K562 (cell line): Measurements from ENCODE around the gene ATXN10.

Source experiments
- ATF2 ChIP-seq: sonication (generic); formaldehyde crosslinking; IDR thresholded peaks from 2 replicates; pipeline ENCODE4 v1.8.1; 2022; ENCODE audit warnings: missing genetic modification reagents
- CREB1 ChIP-seq, 2 experiments: sonication (generic) in 1 of 2; formaldehyde crosslinking in 1 of 2; IDR thresholded peaks; 2 replicates each; pipeline versions ENCODE4 v1.6.1 to v1.8.0; 2012 to 2022; ENCODE audit warnings: inconsistent platforms in 1 of 2, mild to moderate bottlenecking in 1 of 2, missing genetic modification reagents in 1 of 2, moderate library complexity in 1 of 2
- CTCF ChIP-seq, 3 experiments: IDR thresholded peaks in 2 of 3; conservative IDR thresholded peaks in 1 of 3; 2 replicates each; pipeline ENCODE4 v1.5.1; 2011 to 2012; ENCODE audit warnings: low read length in 3 of 3, mild to moderate bottlenecking in 3 of 3, control low read depth in 2 of 3, improper control_type of control experiment in 1 of 3, inconsistent platforms in 1 of 3, low read depth in 1 of 3, mixed read lengths in 1 of 3, moderate library complexity in 1 of 3; ENCODE audit not compliant: insufficient read depth in 2 of 3
- E2F4 ChIP-seq: sonication (generic); formaldehyde crosslinking; IDR thresholded peaks from 2 replicates; pipeline ENCODE4 v1.8.0; 2022; ENCODE audit warnings: mild to moderate bottlenecking, low read depth, missing genetic modification reagents
- ELF1 ChIP-seq: fragments of 200-800 bp; sonication (Bioruptor generic); IDR thresholded peaks from 2 replicates; pipeline ENCODE4 v1.6.1; 2016; ENCODE audit warnings: missing genetic modification characterization, missing compliant biosample characterization
- EZH2 ChIP-seq: IDR thresholded peaks from 2 replicates; pipeline ENCODE4 v1.6.1; 2012; ENCODE audit warnings: low read depth, mild to moderate bottlenecking, inconsistent platforms, low read length, borderline replicate concordance
- MYNN ChIP-seq, 2 experiments: sonication (generic); formaldehyde crosslinking in 1 of 2; IDR thresholded peaks; 2 replicates each; pipeline versions ENCODE4 v1.5.0 to v1.6.1; 2016 to 2020; ENCODE audit warnings: antibody characterized with exemption in 1 of 2, missing genetic modification reagents in 1 of 2
- NONO ChIP-seq, 2 experiments: fragments of 200-400 bp in 1 of 2; fragments of 450-650 bp in 1 of 2; formaldehyde crosslinking in 1 of 2; IDR thresholded peaks; 2 replicates each; pipeline ENCODE4 v1.6.1; 2017; ENCODE audit warnings: low read depth in 2 of 2, mild to moderate bottlenecking in 2 of 2, moderate library complexity in 2 of 2, low read length in 1 of 2
- TEAD1 ChIP-seq, 2 experiments: fragments of 450-650 bp in 1 of 2; sonication (generic) in 1 of 2; formaldehyde crosslinking; IDR thresholded peaks; 2 replicates each; pipeline versions ENCODE4 v1.4.0 to v1.8.0; 2020 to 2022; ENCODE audit warnings: mild to moderate bottlenecking in 2 of 2, missing genetic modification reagents in 1 of 2
- ZNF253 ChIP-seq: fragments of 250-450 bp; sonication (Bioruptor Pico); conservative IDR thresholded peaks from 2 replicates; pipeline ENCODE4 v1.6.1; 2021; ENCODE audit warnings: mild to moderate bottlenecking
- ZNF785 ChIP-seq: fragments of 250-450 bp; sonication (Bioruptor Pico); IDR thresholded peaks from 2 replicates; pipeline ENCODE4 v1.4.0; 2020; ENCODE audit warnings: mild to moderate bottlenecking

GRCh38 chr22:45640291-45640940 lies 31.2 kb upstream of the ATXN10 start:
- TF ChIP-seq CTCF (IDR thresholded peaks at IDR 0.05 in 2 of 3, conservative IDR thresholded peaks at IDR 0.05 in 1 of 3; ENCODE audit: insufficient read depth in 2 of 3, low read depth in 1 of 3, low read length in 3 of 3) = no peak
- no peak for TF ChIP-seq MYNN (IDR thresholded peaks at IDR 0.05)
- no peak for TF ChIP-seq MYNN (CRISPR knock-in tag; IDR thresholded peaks at IDR 0.05)
- TF ChIP-seq ATF2 (CRISPR knock-in tag) = no peak
- TF ChIP-seq ZNF253 (CRISPR knock-in tag) = no peak
- no peak for TF ChIP-seq TEAD1 (CRISPR knock-in tag; IDR thresholded peaks at IDR 0.05)
- no peak for TF ChIP-seq EZH2
- no peak for TF ChIP-seq E2F4
- no peak for TF ChIP-seq NONO (IDR thresholded peaks at IDR 0.05; ENCODE audit: low read depth in 2 of 2, low read length in 1 of 2)
- TF ChIP-seq CREB1 (IDR thresholded peaks at IDR 0.05) = no peak
- no peak for TF ChIP-seq CREB1 (CRISPR knock-in tag; IDR thresholded peaks at IDR 0.05)
- TF ChIP-seq ZNF785 (CRISPR knock-in tag) = no peak
- TF ChIP-seq ELF1 (tag) = no peak
